ENCODE data around the gene ACOX2.
A peak's percentile ranks its signal among the peaks of the same experiment; 100 is the strongest.

Gene ACOX2

DNA sequence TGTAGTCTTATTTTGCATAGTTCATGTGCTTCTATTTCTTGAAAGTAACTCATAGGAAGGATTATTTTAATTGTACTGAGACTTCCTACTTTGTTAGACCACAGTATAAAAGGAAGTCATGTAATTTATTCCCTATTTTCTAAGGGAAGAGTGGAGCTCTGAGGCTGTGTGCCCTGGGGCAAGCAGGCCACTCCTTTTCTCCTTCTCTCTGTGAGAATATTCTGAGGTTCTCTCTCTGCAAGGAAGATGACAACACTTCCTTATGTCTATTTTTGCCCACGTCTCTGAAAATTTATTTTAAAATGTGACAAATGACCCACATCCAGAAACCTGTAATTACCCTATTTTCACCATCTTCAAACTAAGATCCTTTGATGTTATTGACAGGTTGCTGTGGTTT lies 34.1 kb downstream of the ACOX2 start:
- H3K4me3 ChIP-seq (ENCODE audit: low read length), result no peak overlapping the region
- DNase-seq (ENCODE audit: low read depth), result no peak
- TF ChIP-seq, protein P1, sequence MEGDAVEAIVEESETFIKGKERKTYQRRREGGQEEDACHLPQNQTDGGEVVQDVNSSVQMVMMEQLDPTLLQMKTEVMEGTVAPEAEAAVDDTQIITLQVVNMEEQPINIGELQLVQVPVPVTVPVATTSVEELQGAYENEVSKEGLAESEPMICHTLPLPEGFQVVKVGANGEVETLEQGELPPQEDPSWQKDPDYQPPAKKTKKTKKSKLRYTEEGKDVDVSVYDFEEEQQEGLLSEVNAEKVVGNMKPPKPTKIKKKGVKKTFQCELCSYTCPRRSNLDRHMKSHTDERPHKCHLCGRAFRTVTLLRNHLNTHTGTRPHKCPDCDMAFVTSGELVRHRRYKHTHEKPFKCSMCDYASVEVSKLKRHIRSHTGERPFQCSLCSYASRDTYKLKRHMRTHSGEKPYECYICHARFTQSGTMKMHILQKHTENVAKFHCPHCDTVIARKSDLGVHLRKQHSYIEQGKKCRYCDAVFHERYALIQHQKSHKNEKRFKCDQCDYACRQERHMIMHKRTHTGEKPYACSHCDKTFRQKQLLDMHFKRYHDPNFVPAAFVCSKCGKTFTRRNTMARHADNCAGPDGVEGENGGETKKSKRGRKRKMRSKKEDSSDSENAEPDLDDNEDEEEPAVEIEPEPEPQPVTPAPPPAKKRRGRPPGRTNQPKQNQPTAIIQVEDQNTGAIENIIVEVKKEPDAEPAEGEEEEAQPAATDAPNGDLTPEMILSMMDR (conservative IDR thresholded peaks at IDR 0.05; ENCODE audit: low read depth, low read length), result no peak

DNA sequence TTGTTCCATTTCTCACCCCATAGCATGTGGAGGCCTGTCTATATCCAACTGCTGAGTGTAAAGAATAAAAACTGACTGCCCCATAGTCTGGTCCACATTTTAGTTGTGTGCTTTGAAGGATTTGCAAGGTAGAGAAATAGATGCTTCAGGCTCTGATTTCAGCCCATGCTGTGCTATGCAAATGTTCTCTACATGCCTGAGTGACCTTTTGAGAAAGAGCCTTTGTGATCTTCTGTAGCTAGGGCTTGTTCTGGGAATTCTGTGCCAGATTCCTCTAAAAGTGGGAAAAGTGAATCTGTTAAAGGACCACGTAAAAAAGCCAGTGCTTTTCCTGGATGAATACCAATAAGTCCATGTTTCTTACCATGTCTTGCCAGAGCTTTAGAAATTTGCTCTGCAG lies 39.9 kb downstream of the ACOX2 start:
- H3K4me3 ChIP-seq (ENCODE audit: low read length), result no peak overlapping the region
- peak; percentile 58 for DNase-seq (ENCODE audit: low read depth)
- TF ChIP-seq, protein P1 (conservative IDR thresholded peaks at IDR 0.05; ENCODE audit: low read depth, low read length), result no peak

DNA sequence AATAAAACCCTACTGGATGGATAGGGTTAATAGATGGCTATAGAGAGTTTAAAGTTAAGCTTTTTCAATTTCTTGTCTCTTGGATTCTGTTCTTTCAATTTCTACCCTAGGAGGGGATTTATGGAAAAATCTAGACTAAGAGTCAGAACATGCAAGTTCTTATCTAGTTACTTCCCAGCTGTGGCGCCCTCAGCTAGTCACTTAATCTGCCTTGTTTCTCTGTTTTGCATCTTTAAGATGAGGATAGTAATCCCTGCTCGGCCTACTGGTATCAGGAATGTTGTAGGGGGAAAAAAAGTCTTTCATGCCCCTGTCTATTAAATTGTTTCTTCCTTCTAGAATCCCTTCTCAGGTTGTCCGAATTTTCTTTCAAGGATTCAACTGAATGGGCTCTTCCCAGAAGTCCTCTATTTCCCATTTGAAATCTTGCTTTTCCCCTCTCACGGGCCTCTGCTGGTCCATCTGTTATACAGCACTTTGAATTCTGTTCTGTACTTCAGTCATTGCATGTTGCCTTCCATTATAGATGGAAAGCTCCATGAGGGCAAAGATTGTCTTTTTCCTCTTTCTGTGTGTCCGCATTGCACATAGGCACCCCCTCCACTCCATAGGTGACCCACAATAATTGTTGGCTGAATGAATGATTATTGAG lies 40.7 kb downstream of the ACOX2 start:
- H3K4me3 ChIP-seq (ENCODE audit: low read length), result no peak overlapping the region
- TF ChIP-seq, protein P1 (conservative IDR thresholded peaks at IDR 0.05; ENCODE audit: low read depth, low read length), result no peak
- no peak for DNase-seq (ENCODE audit: low read depth)

DNA sequence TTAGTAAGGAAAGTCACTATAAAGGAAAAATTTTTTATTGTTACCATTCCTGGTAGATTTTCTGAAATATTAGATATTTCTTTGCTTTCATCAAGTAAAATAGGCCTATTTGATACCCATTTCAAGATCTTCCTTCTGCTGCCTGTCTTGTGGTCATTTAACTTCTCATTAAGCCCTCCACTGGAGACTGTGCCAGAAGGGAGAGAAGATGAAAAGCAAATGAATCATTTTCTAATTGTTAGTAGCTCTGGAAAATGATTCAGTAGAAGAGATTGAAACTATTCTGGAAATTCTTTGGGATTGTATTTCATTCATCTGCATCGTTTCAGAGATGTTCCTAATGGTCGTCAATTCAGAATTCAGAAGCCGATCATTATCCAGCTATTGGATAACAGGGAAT lies 41.9 kb downstream of the ACOX2 start:
- H3K4me3 ChIP-seq (ENCODE audit: low read length), result no peak overlapping the region
- no peak for DNase-seq (ENCODE audit: low read depth)
- TF ChIP-seq, protein P1 (conservative IDR thresholded peaks at IDR 0.05; ENCODE audit: low read depth, low read length), result no peak

DNA sequence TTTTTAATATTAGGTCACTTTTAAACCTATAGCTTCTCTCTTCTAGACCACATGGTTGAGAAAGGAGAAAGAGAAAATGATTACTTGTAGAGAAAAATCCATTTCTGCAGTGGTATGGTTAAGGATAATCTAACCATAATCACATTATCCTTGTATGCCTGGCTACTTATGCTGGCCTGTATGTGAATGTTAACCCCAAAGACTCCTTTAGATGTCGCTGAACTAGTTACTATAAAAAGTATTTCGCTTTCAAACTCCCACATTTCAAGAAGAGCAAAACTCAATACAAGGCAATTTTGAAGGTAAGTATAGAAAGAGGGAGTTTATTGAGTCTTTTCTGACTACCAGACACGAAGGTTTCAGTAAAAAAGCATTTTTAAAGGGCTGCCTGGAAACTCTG lies 42.9 kb downstream of the ACOX2 start:
- TF ChIP-seq, protein P1 (conservative IDR thresholded peaks at IDR 0.05; ENCODE audit: low read depth, low read length), result no peak
- H3K4me3 ChIP-seq (ENCODE audit: low read length), result peak overlapping the region; percentile 7
- DNase-seq (ENCODE audit: low read depth), result no peak

DNA sequence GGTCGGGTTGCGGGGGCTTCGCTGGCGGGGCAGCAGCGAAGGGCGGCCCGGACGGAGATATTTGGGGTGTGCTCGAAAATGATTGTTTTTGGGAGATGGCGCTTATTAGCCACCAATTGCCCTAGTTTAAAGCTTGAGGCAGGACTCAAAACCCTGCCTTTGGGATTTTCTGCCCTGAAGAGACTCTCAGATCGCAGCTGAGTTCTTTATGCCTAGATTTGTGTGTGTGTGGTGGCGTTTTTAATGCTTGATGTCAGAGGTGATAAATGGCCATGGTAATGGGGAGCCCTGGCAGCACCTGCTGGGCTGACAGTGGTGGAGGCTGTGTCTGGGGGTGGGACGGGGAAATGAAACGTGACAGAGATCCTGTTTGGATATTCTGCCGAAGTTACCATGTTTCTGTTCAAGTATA lies 44.5 kb downstream of the ACOX2 start:
- DNase-seq (ENCODE audit: low read depth), result no peak
- TF ChIP-seq, protein P1 (conservative IDR thresholded peaks at IDR 0.05; ENCODE audit: low read depth, low read length), result no peak
- H3K4me3 ChIP-seq (ENCODE audit: low read length), result peak overlapping the region; percentile 83

Data from retinal pigment epithelial cell (primary cell).